ENCODE results near the gene TMEM37. TPM values are rescaled to one million over a fixed set of nuclear protein-coding genes. Genes with fewer than 3 reads are reported as not detected.

The TMEM37 gene
- total and polyA plus RNA-seq, 2 of the 13 experiments (the other 11 are each of a cell fraction or from before 2014, with no cell fraction given) = 37.7 to 115 TPM

DNA sequence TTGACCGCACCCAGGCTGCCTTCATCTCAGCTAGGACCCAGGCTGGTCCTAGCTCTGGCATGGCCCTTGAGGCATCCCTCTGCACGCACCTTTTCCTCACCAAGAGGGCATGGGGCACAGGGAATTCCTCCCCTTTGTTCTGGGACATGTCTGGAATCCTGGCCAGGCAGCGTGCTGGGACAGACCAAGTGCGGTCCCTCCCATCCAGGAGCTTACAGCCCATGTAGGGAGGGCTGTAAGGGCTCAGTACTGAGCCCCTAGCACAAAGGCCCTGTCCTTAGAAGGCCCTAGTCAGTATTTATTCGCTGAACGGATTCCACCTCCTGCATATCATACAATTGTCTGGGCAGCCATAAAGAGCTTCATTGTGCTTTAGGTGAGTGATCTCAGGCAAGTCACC, 3.0 kb downstream of the TMEM37 start:
- Histone ChIP-seq H3K4me3 (replicated peaks in 1 of 3; ENCODE audit: insufficient read depth in 1 of 3, low read depth in 2 of 3, low read length in 3 of 3) (peak overlapping the region; percentile 84 to 90 (median 86); a peak in 5 of 6 replicates), H4K20me1 (ENCODE audit: insufficient read depth, low read length) (peaks cover 3% of the 10 kb centered on the region; the same call in 1 of the 2 replicates), H3K79me2 (ENCODE audit: insufficient read depth, low read length) (peaks cover 68% of the 10 kb centered on the region), H3K9me3 (ENCODE audit: low read length) (no peaks in the 10 kb centered on the region), H3K4me1 (ENCODE audit: insufficient read depth, low read length) (peaks cover 88% of the 10 kb centered on the region), H2AFZ (ENCODE audit: low read length) (no peak overlapping the region), H3K36me3 (replicated peaks in 1 of 2; ENCODE audit: control insufficient read depth in 1 of 2, insufficient read depth in 2 of 2, low read length in 2 of 2) (peaks cover 0 to under 1% of the 10 kb centered on the region in 2 experiments; a peak in 3 of 5 replicates), H3K4me2 (ENCODE audit: low read depth, low read length) (peak overlapping the region; percentile 93), H3K9ac (ENCODE audit: insufficient read depth, low read depth, low read length) (peak overlapping the region; percentile 89), H3K27ac (ENCODE audit: extremely low read length, insufficient read depth, low read length) (peak overlapping the region; percentile 70), H3K27me3 (ENCODE audit: control insufficient read depth in 1 of 2, insufficient read depth in 2 of 2, low read length in 2 of 2) (no peaks in the 10 kb centered on the region; a peak in 1 of 5 replicates)
- 25% methylated on average over 6 of the region's 6 CpGs for WGBS (ENCODE audit: low lambda C conversion rate)
- FAIRE-seq (no peak), DNase-seq (ENCODE audit: low spot score) (peak; percentile 85), ATAC-seq (peak; percentile 18)
- in situ Hi-C loops (cut with HindIII; ENCODE audit: extremely low pct_ligation_motif_present, low pct_unique_long_range_greater_than_20kb) (loop anchor here (5.0 kb wide), 1 partner anchor 38 kb away; no protein-coding TSS in a partner anchor), intact Hi-C loops (cut with micrococcal nuclease; ENCODE audit: unreplicated experiment) (loop anchor here (5.0 kb wide), 1 partner anchor 67 kb away; the partner anchor contains the start of genes C2orf76 and DBI)
- POLR2A ChIA-PET = interaction anchor here (0.9 to 2.5 kb wide), 6 partner anchors 9 to 244 kb away, joined by 3 to 14 read pairs (median 4); partner anchors contain the start of genes C2orf76, DBI and TMEM177
- BruUV-seq (replicated peaks) = no TSS peak
- CTCF ChIA-PET (ENCODE audit: low intra/inter-chr PET ratio, low total read pairs) = no interaction called here
- TF ChIP-seq ZSCAN25 (CRISPR knock-in tag; IDR thresholded peaks at IDR 0.05) (no peak), MEF2D (CRISPR knock-in tag; IDR thresholded peaks at IDR 0.05) (no peak), ZNF383 (CRISPR knock-in tag; IDR thresholded peaks at IDR 0.05; ENCODE audit: borderline replicate concordance) (0 out of 2 replicates have a peak, but pooled peaks have one; percentile 17), ZNF232 (CRISPR knock-in tag; IDR thresholded peaks at IDR 0.05; ENCODE audit: borderline replicate concordance) (0 out of 2 replicates have a peak, but pooled peaks have one; percentile 18), GTF3A (CRISPR knock-in tag; conservative IDR thresholded peaks at IDR 0.05) (no peak), ZNF225 (CRISPR knock-in tag; IDR thresholded peaks at IDR 0.05) (no peak), ZNF10 (CRISPR knock-in tag; IDR thresholded peaks at IDR 0.05; ENCODE audit: borderline replicate concordance, low read depth) (no peak), BCL6 (CRISPR knock-in tag; IDR thresholded peaks at IDR 0.05) (0 out of 2 replicates have a peak, but pooled peaks have one; percentile 28), ZFP90 (CRISPR knock-in tag; IDR thresholded peaks at IDR 0.05; ENCODE audit: borderline replicate concordance) (no peak), MAF1 (CRISPR knock-in tag; IDR thresholded peaks at IDR 0.05; ENCODE audit: borderline replicate concordance) (no peak), ZNF768 (CRISPR knock-in tag; IDR thresholded peaks at IDR 0.05) (peak; percentile 26; the same call in 1 of the 2 replicates), ZNF564 (CRISPR knock-in tag; IDR thresholded peaks at IDR 0.05) (0 out of 2 replicates have a peak, but pooled peaks have one; percentile 15), ARID5B (CRISPR knock-in tag; IDR thresholded peaks at IDR 0.05) (0 out of 2 replicates have a peak, but pooled peaks have one; percentile 15), MZF1 (CRISPR knock-in tag; IDR thresholded peaks at IDR 0.05; ENCODE audit: borderline replicate concordance) (peak; percentile 73; the same call in 1 of the 2 replicates), ZMYM4 (CRISPR knock-in tag; IDR thresholded peaks at IDR 0.05) (no peak), SAP130 (CRISPR knock-in tag; IDR thresholded peaks at IDR 0.05; ENCODE audit: low read depth) (peak; percentile 19; the same call in 1 of the 2 replicates), ZNF678 (CRISPR knock-in tag; IDR thresholded peaks at IDR 0.05) (0 out of 2 replicates have a peak, but pooled peaks have one; percentile 19)
- TF ChIP-seq, protein P1, sequence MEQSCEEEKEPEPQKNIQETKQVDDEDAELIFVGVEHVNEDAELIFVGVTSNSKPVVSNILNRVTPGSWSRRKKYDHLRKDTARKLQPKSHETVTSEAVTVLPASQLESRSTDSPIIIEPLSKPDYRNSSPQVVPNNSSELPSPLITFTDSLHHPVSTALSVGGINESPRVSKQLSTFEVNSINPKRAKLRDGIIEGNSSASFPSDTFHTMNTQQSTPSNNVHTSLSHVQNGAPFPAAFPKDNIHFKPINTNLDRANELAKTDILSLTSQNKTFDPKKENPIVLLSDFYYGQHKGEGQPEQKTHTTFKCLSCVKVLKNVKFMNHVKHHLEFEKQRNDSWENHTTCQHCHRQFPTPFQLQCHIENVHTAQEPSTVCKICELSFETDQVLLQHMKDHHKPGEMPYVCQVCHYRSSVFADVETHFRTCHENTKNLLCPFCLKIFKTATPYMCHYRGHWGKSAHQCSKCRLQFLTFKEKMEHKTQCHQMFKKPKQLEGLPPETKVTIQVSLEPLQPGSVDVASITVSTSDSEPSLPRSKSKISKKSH (CRISPR knock-in tag; IDR thresholded peaks at IDR 0.05; ENCODE audit: borderline replicate concordance) = 0 out of 2 replicates have a peak, but pooled peaks have one; percentile 53
- TF ChIP-seq, protein P2, sequence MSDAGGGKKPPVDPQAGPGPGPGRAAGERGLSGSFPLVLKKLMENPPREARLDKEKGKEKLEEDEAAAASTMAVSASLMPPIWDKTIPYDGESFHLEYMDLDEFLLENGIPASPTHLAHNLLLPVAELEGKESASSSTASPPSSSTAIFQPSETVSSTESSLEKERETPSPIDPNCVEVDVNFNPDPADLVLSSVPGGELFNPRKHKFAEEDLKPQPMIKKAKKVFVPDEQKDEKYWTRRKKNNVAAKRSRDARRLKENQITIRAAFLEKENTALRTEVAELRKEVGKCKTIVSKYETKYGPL (CRISPR knock-in tag; IDR thresholded peaks at IDR 0.05) = no peak

Data from HepG2 (cell line).